GM06990 (cell line): ENCODE results near the gene TXNDC2.

Experiments
- DNase-seq: peaks from one replicate; pipeline ENCODE4 v3.0.0-alpha.2; 2011; ENCODE audit not compliant: insufficient read length; ENCODE audit errors: extremely low read depth
- H3K27me3 ChIP-seq: replicated peaks from 2 replicates; pipeline ENCODE4 v1.6.0; 2011; ENCODE audit warnings: low read length; ENCODE audit not compliant: control insufficient read depth, insufficient read depth
- H3K36me3 ChIP-seq: 2 replicates; pipeline ENCODE4 v1.5.1; 2011; ENCODE audit warnings: low read length; ENCODE audit not compliant: control insufficient read depth, insufficient read depth
- H3K4me3 ChIP-seq: replicated peaks from 2 replicates; pipeline ENCODE4 v1.5.1; 2011; ENCODE audit warnings: low read depth, mild to moderate bottlenecking, control low read depth, low read length
- CTCF ChIP-seq: IDR thresholded peaks from 2 replicates; pipeline ENCODE4 v1.5.1; 2011; ENCODE audit warnings: low read length, control low read depth, mild to moderate bottlenecking, inconsistent platforms; ENCODE audit not compliant: insufficient read depth, poor library complexity, severe bottlenecking

The TXNDC2 gene

GRCh38 chr18:9925369-9925768 is 39.6 kb downstream of the TXNDC2 start:
- no peak for DNase-seq
- Histone ChIP-seq H3K27me3 (no peaks in the 10 kb centered on the region), H3K36me3 (no peaks in the 10 kb centered on the region), H3K4me3 (no peak overlapping the region)
- no peak for TF ChIP-seq CTCF

- Histone ChIP-seq H3K27me3 (no peaks in the 10 kb centered on the region), H3K4me3 (no peak overlapping the region), H3K36me3 (no peaks in the 10 kb centered on the region)
- DNase-seq = no peak
- no peak for TF ChIP-seq CTCF
Observed at GRCh38 chr18:9925795-9926194, 40.0 kb downstream of the TXNDC2 start.

- no peak for TF ChIP-seq CTCF
- DNase-seq = no peak
- Histone ChIP-seq H3K27me3 (no peaks in the 10 kb centered on the region), H3K36me3 (no peaks in the 10 kb centered on the region), H3K4me3 (no peak overlapping the region)
Observed at GRCh38 chr18:9926223-9926894, 40.6 kb downstream of the TXNDC2 start.

- no peak for TF ChIP-seq CTCF
- no peak for DNase-seq
Observed at GRCh38 chr18:9926977-9927376, 41.2 kb downstream of the TXNDC2 start.

GRCh38 chr18:9927392-9928063 is 41.8 kb downstream of the TXNDC2 start:
- H3K36me3 ChIP-seq = no peaks in the 10 kb centered on the region; the same call in 1 of the 2 replicates
- no peak overlapping the region for H3K4me3 ChIP-seq
- H3K27me3 ChIP-seq = no peaks in the 10 kb centered on the region

More at GRCh38 chr18:9926977-9927376, 41.2 kb downstream of the TXNDC2 start:
- no peaks in the 10 kb centered on the region for H3K36me3 ChIP-seq
- H3K4me3 ChIP-seq = no peak overlapping the region
- H3K27me3 ChIP-seq = no peaks in the 10 kb centered on the region

More at GRCh38 chr18:9927392-9928063, 41.8 kb downstream of the TXNDC2 start:
- no peak for TF ChIP-seq CTCF
- DNase-seq = no peak
